SU-DHL-6 (cell line): ENCODE results near the gene ACER3.

Experiments
- CTCF ChIP-seq: fragments of 200-600 bp; sonication (generic); IDR thresholded peaks from one replicate; pipeline ENCODE4 v1.5.1; 2017; ENCODE audit warnings: antibody characterized with exemption, mild to moderate bottlenecking, low read length, moderate library complexity; ENCODE audit not compliant: insufficient read depth, poor library complexity, severe bottlenecking
- EZH2phosphoT487 ChIP-seq: fragments of 200-600 bp; sonication (generic), shearing (Covaris generic); conservative IDR thresholded peaks from 2 replicates; pipeline ENCODE4 v1.6.1; 2018; ENCODE audit warnings: mild to moderate bottlenecking, antibody characterized with exemption, low read length, moderate library complexity, mixed read lengths

- TF ChIP-seq CTCF (no peak), EZH2phosphoT487 (no peak)
Measured at GRCh38 chr11:76889411-76889975, 28.8 kb downstream of the ACER3 start.
